Endothelial cell (in vitro differentiated cells): Measurements from ENCODE around the gene LY86. TPM values are rescaled to one million over a fixed set of nuclear protein-coding genes. Genes with fewer than 3 reads are reported as not detected.

ENCODE experiments used
- DNase-seq: peaks from one replicate; pipeline ENCODE4 v3.0.0; 2021; ENCODE audit warnings: low spot score
- H3K27ac Mint-ChIP-seq: one replicate; pipeline ENCODE4 v1.8.0; 2021; ENCODE audit warnings: mixed read lengths, inconsistent platforms; ENCODE audit not compliant: unreplicated experiment
- H3K27me3 Mint-ChIP-seq: one replicate; pipeline ENCODE4 v1.8.0; 2021; ENCODE audit warnings: mild to moderate bottlenecking, moderate library complexity, mixed read lengths, inconsistent platforms; ENCODE audit not compliant: unreplicated experiment
- H3K36me3 Mint-ChIP-seq: one replicate; pipeline ENCODE4 v1.8.0; 2021; ENCODE audit warnings: mild to moderate bottlenecking, low read depth, mixed read lengths, inconsistent platforms; ENCODE audit not compliant: unreplicated experiment
- H3K4me1 Mint-ChIP-seq: one replicate; pipeline ENCODE4 v1.8.0; 2021; ENCODE audit warnings: mild to moderate bottlenecking, mixed read lengths, inconsistent platforms; ENCODE audit not compliant: unreplicated experiment
- H3K4me3 Mint-ChIP-seq: one replicate; pipeline ENCODE4 v1.8.0; 2021; ENCODE audit warnings: mild to moderate bottlenecking, mixed read lengths, inconsistent platforms; ENCODE audit not compliant: unreplicated experiment
- H3K9me3 Mint-ChIP-seq: one replicate; pipeline ENCODE4 v1.8.0; 2021; ENCODE audit warnings: mixed read lengths, inconsistent platforms; ENCODE audit not compliant: unreplicated experiment
- CTCF ChIP-seq: fragments of 200-600 bp; sonication (generic); IDR thresholded peaks from one replicate; pipeline ENCODE4 v1.5.0; 2021; ENCODE audit warnings: antibody characterized with exemption; ENCODE audit not compliant: unreplicated experiment
- total RNA-seq: library from RNA; stranded (reverse); fragmentation: NEBNext Ultra II Directional; extraction: Animal tissue kit (Norgen Biotek cat#: 25700); gene quantifications from one replicate; pipeline ENCODE4 v1.2.1, GENCODE V29; 2021; ENCODE audit not compliant: unreplicated experiment

LY86 gene
- total RNA-seq, 1 donor from 2014 or later, result not detected

DNA sequence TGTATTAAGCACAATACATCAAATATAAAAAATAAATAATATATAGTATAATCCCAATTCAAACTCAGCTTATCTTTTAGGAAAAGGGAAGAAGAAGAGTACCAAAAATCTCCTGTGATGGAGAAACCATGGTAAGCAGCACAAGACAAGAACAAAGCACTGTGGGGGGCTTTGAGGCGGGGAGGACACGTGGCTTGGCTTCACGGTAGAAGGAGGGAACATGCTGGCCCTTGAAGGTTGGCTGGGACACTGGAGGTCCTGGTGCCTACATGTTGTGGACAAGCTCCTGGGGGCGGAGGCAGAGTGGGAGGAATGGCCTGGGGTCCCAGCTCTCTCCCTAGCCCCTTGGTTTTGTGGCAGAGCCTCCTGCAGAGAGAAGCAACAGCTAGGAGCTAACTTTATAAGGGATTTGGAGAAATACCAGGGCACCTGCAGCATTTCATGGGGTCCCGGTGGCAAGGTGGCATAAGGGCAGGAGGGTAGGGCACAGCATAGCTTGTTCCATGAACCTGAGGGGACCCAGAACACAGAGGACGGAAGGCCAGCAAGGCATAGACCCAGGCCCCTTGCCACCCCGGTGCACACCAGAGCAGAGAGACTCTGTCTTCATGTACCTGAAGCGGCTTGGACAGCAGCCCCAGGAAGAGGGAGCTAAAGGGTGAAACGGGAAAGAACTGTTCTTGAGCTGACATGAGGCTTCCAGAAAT lies 72.0 kb downstream of the LY86 start:
- H3K9me3 Mint-ChIP-seq, result no peaks in the 10 kb centered on the region
- peaks cover 18% of the 10 kb centered on the region for H3K4me1 Mint-ChIP-seq
- H3K27me3 Mint-ChIP-seq, result peaks cover 3% of the 10 kb centered on the region
- no peak overlapping the region for H3K27ac Mint-ChIP-seq
- no peak for DNase-seq
- H3K36me3 Mint-ChIP-seq, result no peaks in the 10 kb centered on the region
- TF ChIP-seq CTCF, result no peak
- no peak overlapping the region for H3K4me3 Mint-ChIP-seq

DNA sequence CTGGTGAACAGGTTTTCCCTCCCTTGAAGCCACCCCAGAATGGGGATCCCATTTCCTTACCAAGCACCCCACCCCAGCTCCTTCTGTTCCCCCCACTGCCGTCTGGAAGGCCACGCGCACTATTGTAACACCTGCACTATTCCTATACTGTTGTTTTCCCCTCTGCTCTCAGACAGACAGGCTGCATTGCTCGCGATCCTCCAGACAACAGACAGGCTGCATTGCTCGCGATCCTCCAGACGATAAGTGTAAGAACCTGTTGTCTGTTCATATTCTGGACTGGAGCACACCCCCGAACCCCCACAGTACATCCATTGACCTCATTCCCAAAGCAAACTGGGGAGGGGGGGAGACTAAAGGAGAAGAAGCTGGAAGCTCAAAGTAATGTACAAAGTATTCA lies 72.7 kb downstream of the LY86 start:
- peaks cover 12% of the 10 kb centered on the region for H3K4me1 Mint-ChIP-seq
- H3K27me3 Mint-ChIP-seq, result peaks cover 3% of the 10 kb centered on the region
- no peak overlapping the region for H3K27ac Mint-ChIP-seq
- no peak for TF ChIP-seq CTCF
- no peaks in the 10 kb centered on the region for H3K9me3 Mint-ChIP-seq
- H3K36me3 Mint-ChIP-seq, result no peaks in the 10 kb centered on the region
- DNase-seq, result no peak
- no peak overlapping the region for H3K4me3 Mint-ChIP-seq

DNA sequence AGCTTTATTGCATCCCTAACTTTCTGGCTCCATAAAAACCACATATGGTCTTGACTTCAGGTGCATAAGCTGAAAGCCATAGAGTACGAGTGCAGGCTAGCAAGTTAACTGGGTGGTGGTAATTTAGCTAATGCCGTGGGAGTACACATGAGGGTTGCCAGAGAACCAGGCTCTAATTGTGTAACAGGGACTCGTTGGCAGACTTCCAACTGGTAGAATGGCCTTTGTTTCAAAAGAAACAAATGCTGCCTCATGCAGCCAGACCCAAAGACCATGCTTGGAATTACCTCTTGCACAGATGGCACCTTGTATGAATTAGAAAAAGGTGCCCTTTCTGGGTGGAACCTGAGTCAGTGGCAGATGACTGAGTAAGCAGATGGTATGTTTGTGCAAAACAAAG lies 73.2 kb downstream of the LY86 start:
- H3K9me3 Mint-ChIP-seq, result no peaks in the 10 kb centered on the region
- no peak for DNase-seq

GRCh38 chr6:6663421-6664135 lies 75.1 kb downstream of the LY86 start:
- H3K4me1 Mint-ChIP-seq, result peaks cover 8% of the 10 kb centered on the region
- no peak overlapping the region for H3K4me3 Mint-ChIP-seq
- H3K9me3 Mint-ChIP-seq, result no peaks in the 10 kb centered on the region
- DNase-seq, result no peak
- TF ChIP-seq CTCF, result no peak
- no peak overlapping the region for H3K27ac Mint-ChIP-seq
- H3K36me3 Mint-ChIP-seq, result no peaks in the 10 kb centered on the region
- H3K27me3 Mint-ChIP-seq, result peaks cover 3% of the 10 kb centered on the region

More for the DNA sequence above, 73.2 kb downstream of the LY86 start:
- peaks cover 3% of the 10 kb centered on the region for H3K27me3 Mint-ChIP-seq
- H3K36me3 Mint-ChIP-seq, result no peaks in the 10 kb centered on the region
- peaks cover 8% of the 10 kb centered on the region for H3K4me1 Mint-ChIP-seq
- no peak overlapping the region for H3K27ac Mint-ChIP-seq
- no peak for TF ChIP-seq CTCF
- H3K4me3 Mint-ChIP-seq, result no peak overlapping the region
